Left ventricle myocardium superior (tissue), 1 donor: Measurements from ENCODE around the gene YWHAE. TPM values are rescaled to one million over a fixed set of nuclear protein-coding genes. Genes with fewer than 3 reads are reported as not detected.
"Not testable (repeated sequence)": the region's sequence is repeated elsewhere in the genome, so short reads cannot be mapped to it uniquely, and the experiment has no call there.

Experiments used
- ATAC-seq: fragments of 200-7000 bp; cut with Tn5 transposase; one replicate; pipeline ENCODE4 v1.9.1; 2020; ENCODE audit warnings: mild to moderate bottlenecking, moderate library complexity
- DNase-seq: peaks from one replicate; pipeline ENCODE4 v3.0.0-alpha.2; 2020
- intact Hi-C: fragments of 100-400 bp; cut with micrococcal nuclease; formaldehyde crosslinking; loops from one replicate; pipeline ENCODE4 v1.11.0; 2022
- total RNA-seq: library from RNA; stranded (reverse); fragmentation: NEBNext Ultra II Directional; extraction: Animal tissue kit (Norgen Biotek cat#: 25700); gene quantifications from one replicate; pipeline ENCODE4 v1.2.1, GENCODE V29; 2021
- donor health status: DM: no; HTN: yes; CAD: no; lungs with severe emphysema.

YWHAE gene
- total RNA-seq, 1 donor from 2014 or later, result 620 TPM

DNA sequence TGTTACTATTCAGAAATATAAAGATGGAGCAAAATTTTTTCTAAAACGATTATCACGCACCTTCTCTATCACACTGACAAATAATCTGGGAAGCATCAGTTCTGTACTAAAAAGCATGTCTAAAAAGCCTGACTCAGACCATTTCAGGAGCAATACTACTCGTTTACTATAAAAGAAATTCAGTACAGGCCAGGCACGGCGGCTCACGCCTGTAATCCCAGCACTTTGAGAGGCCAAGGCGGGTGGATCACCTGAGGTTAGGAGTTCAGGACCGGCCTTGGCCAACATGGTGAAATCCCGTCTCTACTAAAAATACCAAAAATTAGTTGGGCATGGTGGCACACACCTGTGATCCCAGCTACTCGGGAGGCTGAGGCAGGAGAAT lies 21.6 kb downstream of the YWHAE start:
- intact Hi-C loops, ATAC-seq, DNase-seq: not testable (repeated sequence)

DNA sequence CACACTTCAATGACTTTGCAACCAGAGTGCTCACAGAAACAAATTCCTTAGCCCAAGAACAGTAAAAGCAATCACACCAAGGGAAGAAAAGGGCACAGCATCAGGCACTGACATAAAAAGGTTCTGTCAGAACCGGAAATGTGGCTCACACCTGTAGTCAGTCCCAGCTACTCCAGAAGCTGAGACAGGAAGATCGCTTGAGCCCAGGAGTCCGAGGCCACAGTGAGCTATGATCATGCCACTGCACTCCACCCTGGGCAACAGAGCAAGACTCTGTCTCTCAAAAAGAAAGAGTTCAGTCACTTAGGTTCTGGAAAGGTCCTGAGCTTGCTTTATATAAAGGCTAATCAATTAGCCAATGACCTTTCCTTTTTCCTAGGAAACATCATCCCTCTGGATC lies 22.7 kb downstream of the YWHAE start:
- ATAC-seq, result no peak
- intact Hi-C loops, result no loop called here
- no peak for DNase-seq

DNA sequence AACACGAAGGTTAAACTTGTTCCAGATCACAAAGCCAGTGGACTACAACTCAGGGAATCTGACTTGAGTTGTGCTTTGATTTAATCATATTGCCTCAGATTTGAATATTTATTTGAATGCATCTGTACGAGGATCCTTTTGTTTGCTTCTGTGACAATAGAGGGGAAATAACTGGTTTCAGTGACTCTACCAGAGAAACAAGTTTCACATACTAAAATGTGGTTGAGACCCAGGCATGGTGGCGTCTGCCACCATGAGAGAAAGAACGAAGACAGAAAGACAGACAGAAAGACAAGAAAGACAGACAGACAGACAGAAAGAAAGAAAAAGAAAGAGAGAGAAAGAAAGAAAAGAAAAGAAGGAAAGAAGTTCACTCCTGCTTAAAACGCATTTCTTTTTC lies 24.0 kb downstream of the YWHAE start:
- no peak for DNase-seq
- intact Hi-C loops, result no loop called here
- no peak for ATAC-seq

DNA sequence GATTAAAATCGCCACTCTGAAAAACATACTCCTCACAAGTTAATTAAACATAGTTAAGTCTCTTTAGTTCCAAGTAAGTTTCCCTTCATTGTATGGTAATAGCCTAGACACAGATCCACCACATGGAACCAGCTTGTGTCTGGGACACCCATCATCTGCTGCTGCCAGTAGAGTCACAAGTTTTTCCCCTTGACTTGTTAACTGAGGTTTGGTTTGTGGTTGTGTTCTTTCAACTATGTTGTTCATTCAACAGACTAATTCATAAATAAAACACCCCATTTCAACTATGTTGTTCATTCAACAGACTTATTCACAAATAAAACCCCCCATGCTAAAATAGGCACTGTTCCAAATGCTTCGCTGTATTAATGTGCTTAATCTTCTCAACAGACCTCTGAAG lies 24.4 kb downstream of the YWHAE start:
- intact Hi-C loops, result no loop called here
- ATAC-seq (peak; percentile 23), DNase-seq (no peak)

DNA sequence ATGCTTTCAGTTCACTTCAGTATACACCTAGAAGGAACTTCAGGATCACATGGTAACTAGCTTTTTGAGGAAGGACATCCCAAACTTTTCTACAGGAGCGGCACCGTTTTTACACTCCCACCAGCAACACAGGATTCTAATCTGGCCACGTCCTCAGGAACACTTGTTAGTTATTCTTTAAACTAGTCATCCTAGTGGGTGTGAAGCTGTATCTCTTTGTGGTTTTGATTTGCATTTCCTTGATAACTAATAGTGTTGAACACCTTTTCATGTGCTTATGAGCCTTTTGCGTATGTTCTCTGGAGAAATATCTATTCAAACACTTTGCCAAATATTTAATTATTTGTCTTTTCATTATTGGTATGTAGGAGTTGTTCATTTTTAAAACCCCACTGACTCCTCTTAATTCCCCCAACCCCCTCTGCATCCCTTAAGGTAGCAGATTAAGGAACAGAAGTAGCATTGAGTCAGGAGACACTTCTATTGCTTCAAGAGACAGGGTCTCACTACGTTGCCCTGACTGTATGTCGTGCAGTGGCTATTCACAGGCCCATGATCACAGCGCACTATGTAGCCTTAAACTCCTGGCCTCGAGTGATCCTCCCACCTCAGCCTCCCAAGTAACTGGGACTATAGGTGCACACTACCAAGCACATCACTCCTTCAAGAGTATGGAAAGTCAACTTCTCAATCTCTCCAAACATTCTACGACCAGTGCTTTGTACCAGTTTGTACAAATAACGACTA lies 25.4 kb downstream of the YWHAE start:
- ATAC-seq, result no peak
- intact Hi-C loops, result no loop called here
- DNase-seq, result no peak

DNA sequence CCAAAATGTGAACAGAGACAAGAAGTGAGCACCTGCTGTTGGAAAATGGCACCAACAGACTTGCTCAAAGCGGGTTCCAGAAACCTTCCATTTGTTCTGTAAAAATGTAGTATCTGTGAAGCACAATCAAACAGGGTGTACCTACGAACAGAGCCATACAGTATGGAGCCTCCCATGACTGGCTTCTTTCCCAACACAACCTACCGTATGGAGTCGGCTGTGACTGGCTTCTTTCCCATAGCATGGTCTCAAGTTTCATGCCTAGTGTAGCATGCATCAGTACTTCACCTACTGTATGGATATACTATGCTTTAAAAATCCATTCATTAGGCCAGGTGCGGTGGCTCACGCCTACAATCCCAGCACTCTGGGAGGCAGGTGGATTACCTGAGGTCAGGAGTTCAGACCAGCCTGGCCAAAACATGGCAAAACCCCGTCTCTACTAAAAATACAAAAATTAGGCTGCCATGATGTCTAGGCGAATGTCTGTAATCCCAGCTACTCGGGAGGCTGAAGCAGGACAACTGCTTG lies 26.2 kb downstream of the YWHAE start:
- ATAC-seq, result peak; percentile 15
- intact Hi-C loops, result no loop called here
- DNase-seq, result no peak

DNA sequence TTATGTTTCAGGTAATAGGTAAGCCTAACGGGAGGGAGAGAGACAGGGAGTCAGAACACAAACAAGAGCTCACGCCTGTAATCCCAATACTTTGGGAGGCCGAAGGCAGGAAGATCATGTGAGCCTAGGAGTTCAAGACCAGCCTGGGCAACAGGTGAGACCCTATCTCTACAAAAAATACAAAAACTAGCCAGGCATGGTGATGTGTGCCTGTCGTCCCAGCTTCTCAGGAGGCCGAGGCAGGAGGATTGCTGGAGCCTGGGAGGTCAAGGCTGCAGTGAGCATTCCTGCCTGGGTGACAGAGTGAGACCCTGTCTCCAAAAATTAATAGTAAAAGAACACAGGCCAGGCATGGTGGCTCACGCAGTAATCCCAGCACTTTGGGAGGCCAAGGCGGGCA lies 27.4 kb downstream of the YWHAE start:
- ATAC-seq (no peak), DNase-seq (no peak)
- intact Hi-C loops, result no loop called here

DNA sequence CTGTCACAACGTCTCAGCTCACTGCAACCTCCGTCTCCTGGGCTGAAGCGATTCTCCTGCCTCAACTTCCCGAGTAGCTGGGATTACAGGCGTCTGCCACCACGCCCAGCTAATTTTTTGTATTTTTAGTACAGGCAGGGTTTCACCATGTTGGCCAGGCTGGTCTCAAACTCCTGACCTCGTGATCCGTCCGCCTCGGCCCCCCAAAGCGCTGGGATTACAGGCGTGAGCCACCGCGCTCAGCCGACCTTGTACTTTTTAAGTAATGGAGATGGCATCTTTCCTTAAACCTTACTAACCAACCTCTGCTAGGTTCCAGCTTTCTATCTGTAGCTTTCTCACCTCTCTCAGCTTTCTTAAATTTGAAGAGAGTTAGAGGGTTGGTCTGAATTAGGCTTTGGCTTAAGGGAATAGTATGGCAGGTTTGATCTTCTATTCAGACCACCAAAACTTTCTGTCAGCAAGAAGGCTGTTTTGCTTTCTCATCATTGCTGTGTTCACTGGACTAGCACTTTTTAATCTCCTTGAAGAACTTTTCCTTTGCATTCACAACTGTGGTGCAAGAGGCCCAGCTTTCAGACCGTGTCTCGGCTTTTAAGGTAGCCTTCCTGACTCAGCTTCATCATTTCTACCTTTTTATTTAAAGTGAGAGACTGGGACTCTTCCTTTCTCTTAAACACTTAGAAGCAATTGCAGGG lies 28.0 kb downstream of the YWHAE start:
- DNase-seq (no peak), ATAC-seq (no peak)
- intact Hi-C loops, result no loop called here

DNA sequence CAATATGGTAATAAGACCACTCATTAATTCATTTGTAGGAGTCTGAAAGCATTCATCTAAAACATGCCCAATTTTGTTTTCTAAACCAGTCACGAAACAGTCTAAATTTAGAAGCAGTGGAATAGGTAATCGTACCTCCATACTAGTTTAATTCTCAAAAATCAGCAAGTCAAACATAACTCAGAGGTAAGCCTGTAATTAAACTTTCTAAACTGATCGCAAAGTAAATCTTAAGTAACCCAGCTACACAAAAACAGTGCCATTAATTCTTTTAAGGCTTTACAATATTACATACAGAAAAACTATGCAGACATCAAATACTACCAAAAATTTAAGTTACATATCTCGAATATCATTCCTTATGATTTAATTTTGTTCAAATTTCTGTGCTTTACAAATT lies 31.4 kb downstream of the YWHAE start:
- ATAC-seq, result no peak
- no peak for DNase-seq
- intact Hi-C loops, result loop anchor here (10.0 kb wide), 1 partner anchor 146 kb away; the partner anchor contains the start of gene INPP5K

DNA sequence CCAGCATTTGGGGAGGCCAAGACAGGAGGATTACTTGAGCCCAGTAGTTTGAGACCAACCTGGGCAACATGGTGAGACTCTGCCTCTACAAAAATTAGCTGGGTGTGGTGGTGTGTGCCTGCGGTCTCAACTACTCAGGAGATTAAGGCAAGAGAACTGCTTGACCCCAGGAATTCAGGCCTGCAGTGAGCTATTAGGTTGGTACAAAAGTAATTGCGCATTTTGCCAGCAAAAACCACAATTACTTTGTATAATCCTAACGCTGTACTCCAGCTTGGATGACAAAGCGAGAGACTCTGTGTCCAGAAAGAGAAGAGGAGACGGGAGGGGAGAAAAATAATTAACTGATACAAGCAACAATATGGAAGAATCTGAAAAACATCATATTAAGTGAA lies 32.7 kb downstream of the YWHAE start:
- no peak for ATAC-seq
- DNase-seq, result no peak
- intact Hi-C loops, result loop anchor here (10.0 kb wide), 1 partner anchor 147 kb away; the partner anchor contains the start of gene INPP5K

DNA sequence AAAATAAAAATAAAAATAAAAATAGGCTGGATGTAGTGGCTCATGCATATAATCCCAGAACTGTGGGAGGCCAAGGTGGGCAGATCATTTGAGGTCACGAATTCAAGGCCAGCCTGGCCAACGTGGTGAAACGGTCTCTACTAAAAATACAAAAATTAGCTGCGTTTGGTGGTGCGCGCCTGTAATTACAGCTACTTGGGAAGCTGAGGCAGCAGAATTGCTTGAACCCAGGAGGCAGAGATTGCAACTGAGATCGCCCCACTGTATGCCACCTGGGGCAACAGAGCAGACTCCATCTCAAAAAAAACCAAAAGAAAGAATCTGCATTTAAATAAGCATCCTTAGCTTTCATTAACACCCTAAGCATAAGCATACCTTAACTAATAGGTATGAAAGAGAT lies 33.8 kb downstream of the YWHAE start:
- intact Hi-C loops, result loop anchor here (10.0 kb wide), 1 partner anchor 149 kb away; the partner anchor contains the start of gene INPP5K
- DNase-seq, result no peak
- ATAC-seq, result no peak

DNA sequence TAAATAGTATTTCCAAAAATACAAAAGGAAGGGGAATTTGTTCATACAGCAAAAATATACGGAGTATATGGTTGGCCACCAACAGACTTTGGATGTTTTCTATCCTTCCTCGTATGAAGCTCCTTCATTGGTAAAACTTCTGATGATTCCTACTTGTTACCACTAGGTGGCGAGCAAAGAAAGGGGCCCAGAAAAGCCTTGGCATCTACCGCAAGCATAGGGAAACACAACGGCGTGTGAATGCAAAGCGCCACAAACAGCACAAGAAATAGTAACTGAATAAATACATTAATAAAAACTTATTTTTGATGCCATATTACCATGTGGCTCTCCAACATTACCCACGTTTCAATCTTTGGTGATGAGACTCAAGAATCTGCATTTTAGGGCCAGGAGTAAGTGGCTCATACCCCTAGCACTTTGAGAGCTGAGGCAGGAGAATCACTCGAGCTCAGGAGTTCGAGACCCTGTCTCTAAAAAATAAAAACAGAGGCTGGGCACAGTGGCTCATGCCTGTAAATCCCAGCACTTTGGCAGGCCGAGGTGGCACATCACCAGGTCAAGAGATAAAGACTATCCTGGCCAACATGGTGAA lies 34.5 kb downstream of the YWHAE start:
- DNase-seq (no peak), ATAC-seq (peak; percentile 67)
- intact Hi-C loops, result loop anchor here (10.0 kb wide), 1 partner anchor 149 kb away; the partner anchor contains the start of gene INPP5K

DNA sequence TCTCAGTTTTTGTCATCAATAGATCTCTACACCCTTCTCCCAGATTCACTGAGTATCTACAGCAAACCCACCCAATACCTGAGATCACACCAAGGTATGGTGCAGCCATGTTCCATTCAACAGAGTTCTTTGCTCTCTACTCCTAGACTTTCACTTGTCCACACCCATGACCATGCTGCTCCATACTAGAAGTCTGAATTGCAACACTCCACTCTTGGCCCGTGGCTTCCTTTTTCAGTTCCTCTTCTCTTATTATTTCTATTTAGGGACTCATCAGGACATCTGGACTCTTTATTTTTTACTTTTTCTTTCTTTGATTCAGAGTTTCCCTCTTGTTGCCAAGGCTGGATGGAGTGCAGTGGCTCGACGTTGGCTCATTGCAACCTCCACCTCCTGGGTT lies 37.1 kb downstream of the YWHAE start:
- intact Hi-C loops, result loop anchor here (10.0 kb wide), 1 partner anchor 152 kb away; the partner anchor contains the start of gene INPP5K
- no peak for DNase-seq
- ATAC-seq, result peak; percentile 63

DNA sequence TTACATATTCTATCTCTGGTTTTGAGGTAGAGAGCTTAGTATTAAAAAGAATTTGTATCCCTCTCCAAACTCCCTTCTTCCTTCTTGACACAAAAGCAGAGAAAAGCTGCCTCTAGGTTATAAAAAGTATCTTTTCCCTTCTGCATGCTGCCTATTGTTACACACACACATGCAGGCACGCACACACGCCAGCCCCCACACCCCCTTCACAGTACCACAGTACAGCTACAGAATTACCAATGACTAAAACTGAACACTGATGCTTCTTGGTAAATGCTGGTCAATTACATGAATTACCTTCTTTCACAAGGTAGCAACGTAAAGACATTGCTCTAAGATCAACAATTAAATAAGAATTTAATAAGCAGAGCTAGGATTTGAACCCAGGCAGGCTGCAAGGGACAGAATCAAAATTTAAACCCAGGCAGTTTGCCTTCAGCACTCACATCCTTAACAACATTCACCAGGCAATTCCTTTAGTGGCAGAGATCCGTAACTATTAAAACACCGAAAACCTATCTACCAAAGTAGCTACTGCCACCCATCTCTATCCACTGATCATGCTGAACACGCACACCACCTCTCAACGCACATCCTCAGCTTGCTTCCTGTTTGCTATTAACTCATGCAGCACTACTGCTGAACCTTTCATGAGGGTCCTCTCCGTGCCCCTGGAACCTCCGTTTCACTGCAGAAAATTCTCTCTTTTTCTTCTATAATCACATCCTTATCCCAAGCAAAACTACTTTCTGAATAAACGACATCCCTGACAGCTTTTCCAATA lies 37.8 kb downstream of the YWHAE start:
- intact Hi-C loops, result loop anchor here (10.0 kb wide), 1 partner anchor 153 kb away; the partner anchor contains the start of gene INPP5K
- ATAC-seq (peak; percentile 5), DNase-seq (no peak)

DNA sequence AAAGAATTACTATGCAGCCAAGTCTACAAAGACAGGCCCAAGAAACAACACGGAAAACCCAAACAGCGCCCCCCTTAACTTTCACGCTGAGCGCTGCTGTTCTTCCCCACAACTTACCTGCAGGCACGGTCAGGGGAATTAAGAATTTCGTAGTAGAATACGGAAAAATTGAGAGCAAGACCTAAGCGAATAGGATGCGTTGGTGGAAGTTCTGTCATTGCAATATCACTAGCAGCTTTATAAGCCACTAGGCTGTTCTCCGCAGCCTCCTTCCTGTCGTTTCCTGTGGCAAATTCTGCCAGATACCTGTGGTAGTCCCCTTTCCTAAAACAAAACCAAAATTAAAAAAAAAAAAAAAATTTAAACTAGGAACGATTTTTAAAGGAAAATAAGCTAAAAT lies 39.0 kb downstream of the YWHAE start:
- intact Hi-C loops, result loop anchor here (10.0 kb wide), 1 partner anchor 154 kb away; the partner anchor contains the start of gene INPP5K
- no peak for DNase-seq
- ATAC-seq, result no peak

DNA sequence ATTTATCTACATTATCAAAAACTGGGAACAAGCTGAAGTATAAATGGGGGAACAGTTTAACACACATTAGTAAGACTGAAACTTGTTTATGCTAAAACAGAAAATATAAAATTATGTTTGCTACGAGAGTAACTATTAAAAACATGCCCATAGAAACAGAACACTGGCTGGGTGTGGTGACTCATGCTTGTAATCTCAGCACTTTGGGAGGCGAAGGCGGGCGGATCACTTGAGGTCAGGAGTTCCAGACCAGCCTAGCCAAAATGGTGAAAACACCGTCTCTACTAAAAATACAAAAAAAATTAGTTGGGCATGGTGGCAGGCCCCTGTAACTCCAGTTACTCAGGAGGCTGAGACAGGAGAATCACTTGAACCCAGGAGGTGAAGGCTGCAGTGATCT lies 39.7 kb downstream of the YWHAE start:
- ATAC-seq, result peak; percentile 22
- DNase-seq, result not testable (repeated sequence)
- intact Hi-C loops, result loop anchor here (10.0 kb wide), 1 partner anchor 154 kb away; the partner anchor contains the start of gene INPP5K

DNA sequence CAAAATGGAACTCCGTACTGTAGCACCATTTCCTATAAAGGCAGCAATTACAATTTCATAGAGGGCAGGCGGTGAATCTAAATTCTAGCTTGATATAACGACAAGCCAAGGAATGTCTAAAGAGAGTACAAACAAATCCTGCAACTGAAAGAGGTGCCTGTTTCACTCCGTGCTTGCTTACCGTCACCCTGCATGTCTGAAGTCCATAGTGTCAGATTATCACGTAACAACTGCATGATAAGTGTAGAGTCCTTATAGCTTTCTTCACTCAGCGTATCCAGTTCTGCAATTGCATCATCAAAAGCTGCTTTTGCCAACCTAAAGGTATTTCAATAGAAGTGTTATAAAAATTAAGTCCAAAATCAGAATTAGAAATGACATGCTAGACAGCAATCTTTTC lies 46.0 kb downstream of the YWHAE start:
- ATAC-seq (peak; percentile 37), DNase-seq (no peak)
- intact Hi-C loops, result no loop called here

DNA sequence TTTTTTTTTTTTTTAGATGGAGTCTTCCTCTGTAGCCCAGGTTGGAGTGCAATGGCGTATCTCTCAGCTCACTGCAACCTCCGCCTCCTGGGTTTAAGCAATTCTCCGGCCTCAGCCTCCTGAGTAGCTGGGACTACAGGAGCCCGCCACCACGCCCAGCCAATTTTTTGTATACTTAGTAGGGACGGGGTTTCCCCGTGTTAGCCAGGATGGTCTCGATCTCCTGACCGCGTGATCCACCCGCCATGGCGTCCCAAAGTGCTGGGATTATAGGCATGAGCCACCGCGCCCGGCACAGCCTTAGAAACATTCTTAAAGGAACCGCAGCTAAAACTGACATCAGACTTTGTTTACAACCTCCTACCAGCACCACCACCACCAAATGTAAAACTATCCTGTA lies 47.5 kb downstream of the YWHAE start:
- ATAC-seq, DNase-seq, intact Hi-C loops: not testable (repeated sequence)

DNA sequence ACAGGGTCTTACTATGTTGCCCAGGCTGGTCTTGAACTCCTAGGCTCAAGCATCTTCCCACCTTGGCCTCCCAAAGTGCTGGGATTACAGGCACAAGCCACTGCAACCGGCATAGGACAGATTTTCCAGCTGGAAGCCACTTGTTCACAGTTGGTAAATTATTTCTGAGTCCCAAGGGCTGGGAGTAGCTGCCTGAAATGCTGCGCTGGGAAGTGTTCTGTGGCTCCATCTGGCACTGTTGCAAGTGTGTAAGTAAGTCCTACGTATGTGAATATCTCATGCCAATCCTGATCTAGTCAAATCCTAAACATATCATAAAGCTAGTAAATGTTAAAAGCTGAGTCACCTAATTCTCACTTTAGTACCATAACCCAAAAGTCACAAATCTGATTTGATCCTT lies 48.1 kb downstream of the YWHAE start:
- intact Hi-C loops, result no loop called here
- ATAC-seq, result no peak
- no peak for DNase-seq
